Lower leg skin (tissue), 3 donors: ENCODE results near the gene CALCR.

Experiments used
- CTCF ChIP-seq, 3 donors: fragments of 450-650 bp; IDR thresholded peaks; one replicate each; pipeline ENCODE4 v1.5.1; 2016; ENCODE audit warnings: antibody characterized with exemption in 3 of 3, mild to moderate bottlenecking in 3 of 3, moderate library complexity in 2 of 3
- POLR2A ChIP-seq, 2 donors: fragments of 450-650 bp; IDR thresholded peaks; one replicate each; pipeline ENCODE4 v1.6.1; 2016 to 2017; ENCODE audit warnings: antibody characterized with exemption in 2 of 2, mild to moderate bottlenecking in 1 of 2, moderate library complexity in 1 of 2

GRCh38 chr7:93430917-93431588 lies 143.5 kb downstream of the CALCR start:
- TF ChIP-seq POLR2A (IDR thresholded peaks at IDR 0.05) (no peak), CTCF (IDR thresholded peaks at IDR 0.05) (no peak)
